Mesenchymal stem cell (in vitro differentiated cells and primary cell): ENCODE measurements around the gene CCNYL1.
"Not testable (repeated sequence)": the region's sequence is repeated elsewhere in the genome, so short reads cannot be mapped to it uniquely, and the experiment has no call there.

Source experiments
- DNase-seq: peaks from one replicate; pipeline ENCODE4 v3.0.0-alpha.2; 2013
- H2AFZ ChIP-seq: one replicate; pipeline ENCODE4 v1.6.1; 2013; ENCODE audit warnings: low read depth, mild to moderate bottlenecking, control low read depth, inconsistent platforms, low read length, moderate library complexity
- H2AK5ac ChIP-seq: 2 replicates; pipeline ENCODE4 v1.6.1; 2013; ENCODE audit warnings: low read length, moderate library complexity, mild to moderate bottlenecking, inconsistent platforms; ENCODE audit not compliant: severe bottlenecking
- H2BK120ac ChIP-seq: one replicate; pipeline ENCODE4 v1.6.1; 2013; ENCODE audit warnings: low read depth, mild to moderate bottlenecking, inconsistent platforms, low read length, moderate library complexity
- H2BK12ac ChIP-seq, 2 experiments: one replicate each; pipeline ENCODE4 v1.6.1; 2013; ENCODE audit warnings: inconsistent platforms in 2 of 2, low read length in 2 of 2, mild to moderate bottlenecking in 2 of 2, moderate library complexity in 2 of 2, control low read depth in 1 of 2
- H2BK15ac ChIP-seq: one replicate; pipeline ENCODE4 v1.6.1; 2013; ENCODE audit warnings: mild to moderate bottlenecking, low read depth, inconsistent platforms; ENCODE audit not compliant: poor library complexity, severe bottlenecking
- H2BK5ac ChIP-seq: 2 replicates; pipeline ENCODE4 v1.6.1; 2013; ENCODE audit warnings: low read depth, mild to moderate bottlenecking, low read length, control low read depth, inconsistent platforms; ENCODE audit not compliant: poor library complexity, severe bottlenecking
- H3K14ac ChIP-seq, 2 experiments: one replicate each; pipeline ENCODE4 v1.6.1; 2013; ENCODE audit warnings: inconsistent platforms in 2 of 2, low read length in 2 of 2, control low read depth in 1 of 2, mild to moderate bottlenecking in 1 of 2, moderate library complexity in 1 of 2
- H3K18ac ChIP-seq, 2 experiments: one replicate each; pipeline ENCODE4 v1.6.1; 2013; ENCODE audit warnings: inconsistent platforms in 2 of 2, low read length in 2 of 2, control low read depth in 1 of 2, low read depth in 1 of 2, mild to moderate bottlenecking in 1 of 2
- H3K23ac ChIP-seq, 2 experiments: one replicate each; pipeline ENCODE4 v1.6.1; 2013; ENCODE audit warnings: inconsistent platforms in 2 of 2, low read length in 2 of 2, mild to moderate bottlenecking in 2 of 2, moderate library complexity in 2 of 2, control low read depth in 1 of 2
- H3K27ac ChIP-seq: 2 replicates; pipeline ENCODE4 v1.5.1; 2013; ENCODE audit warnings: mild to moderate bottlenecking, moderate library complexity, low read length, control low read depth, inconsistent platforms; ENCODE audit not compliant: poor library complexity, severe bottlenecking
- H3K27me3 ChIP-seq, 2 experiments: 2 replicates each; pipeline versions ENCODE4 v1.6.1 to v1.7.0; 2013; ENCODE audit warnings: low read length in 2 of 2, mild to moderate bottlenecking in 2 of 2, moderate library complexity in 2 of 2, control low read depth in 1 of 2, inconsistent platforms in 1 of 2; ENCODE audit not compliant: control insufficient read depth in 1 of 2, insufficient read depth in 1 of 2
- H3K36me3 ChIP-seq, 2 experiments: 2 replicates each; pipeline versions ENCODE4 v1.6.1 to v1.7.0; 2013; ENCODE audit warnings: low read length in 2 of 2, control low read depth in 1 of 2, inconsistent platforms in 1 of 2, low read depth in 1 of 2, mild to moderate bottlenecking in 1 of 2; ENCODE audit not compliant: insufficient read depth in 2 of 2, control insufficient read depth in 1 of 2
- H3K4ac ChIP-seq, 2 experiments: one replicate each; pipeline ENCODE4 v1.6.1; 2013; ENCODE audit warnings: inconsistent platforms in 2 of 2, low read length in 2 of 2, mild to moderate bottlenecking in 2 of 2, moderate library complexity in 2 of 2, control low read depth in 1 of 2, low read depth in 1 of 2
- H3K4me1 ChIP-seq: 2 replicates; pipeline ENCODE4 v1.6.1; 2013; ENCODE audit warnings: low read depth, low read length, control low read depth; ENCODE audit not compliant: control insufficient read depth, insufficient read depth
- H3K4me2 ChIP-seq: 2 replicates; pipeline ENCODE4 v1.6.1; 2013; ENCODE audit warnings: low read length, mild to moderate bottlenecking, inconsistent platforms; ENCODE audit not compliant: poor library complexity, severe bottlenecking
- H3K4me3 ChIP-seq, 2 experiments: 2 replicates each; pipeline versions ENCODE4 v1.5.1 to v1.7.0; 2013; ENCODE audit warnings: low read length in 2 of 2, mild to moderate bottlenecking in 2 of 2, control low read depth in 1 of 2, low read depth in 1 of 2; ENCODE audit not compliant: insufficient read depth in 1 of 2
- H3K79me1 ChIP-seq: replicated peaks from 2 replicates; pipeline ENCODE4 v1.6.1; 2013; ENCODE audit warnings: mild to moderate bottlenecking, control low read depth, low read length, inconsistent platforms; ENCODE audit not compliant: poor library complexity, severe bottlenecking
- H3K9ac ChIP-seq: 2 replicates; pipeline ENCODE4 v1.7.0; 2013; ENCODE audit warnings: mild to moderate bottlenecking, low read length, moderate library complexity
- H3K9me3 ChIP-seq: 2 replicates; pipeline ENCODE4 v1.7.0; 2013; ENCODE audit warnings: mild to moderate bottlenecking, low read length; ENCODE audit not compliant: control insufficient read depth
- H4K8ac ChIP-seq: one replicate; pipeline ENCODE4 v1.6.1; 2013; ENCODE audit warnings: inconsistent platforms, mild to moderate bottlenecking, low read length, moderate library complexity
- H4K91ac ChIP-seq: one replicate; pipeline ENCODE4 v1.6.1; 2013; ENCODE audit warnings: mild to moderate bottlenecking, low read length, inconsistent platforms
- WGBS: methylation state at CpG from one replicate; pipeline ENCODE4 v1.1.7; 2013; ENCODE audit warnings: mixed read lengths; 5-methylcytosine and 5-hydroxymethylcytosine counted together

Gene CCNYL1

DNA sequence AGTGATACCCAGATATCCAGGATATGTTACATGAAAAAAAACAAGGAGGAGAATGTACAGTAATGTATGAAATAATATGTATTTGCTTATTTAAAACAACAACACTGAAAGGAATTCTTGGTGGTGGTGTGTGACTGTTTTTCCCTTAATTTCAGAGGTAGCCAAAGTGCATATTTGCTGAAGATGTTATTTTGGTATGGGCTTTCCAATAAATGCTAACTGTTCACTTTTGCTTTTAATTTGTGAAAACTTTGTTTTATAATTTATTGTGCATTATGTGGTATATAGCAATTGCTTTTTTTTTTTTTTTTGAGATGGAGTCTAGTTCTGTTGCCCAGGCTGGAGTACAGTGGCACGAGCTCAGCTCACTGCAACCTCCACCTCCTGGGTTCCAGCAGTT, 7.6 kb downstream of the CCNYL1 start:
- Histone ChIP-seq H2BK120ac (no peak overlapping the region), H3K18ac (no peak overlapping the region), H2AK5ac (no peak overlapping the region), H2BK5ac (no peak overlapping the region), H3K14ac (no peak overlapping the region), H3K36me3 (no peaks in the 10 kb centered on the region), H3K23ac (no peak overlapping the region), H3K4me3 (no peak overlapping the region), H3K9ac (no peak overlapping the region), H2BK12ac (no peak overlapping the region), H3K4ac (no peak overlapping the region), H3K9me3 (no peaks in the 10 kb centered on the region), H3K79me1 (peaks cover 21% of the 10 kb centered on the region), H3K27me3 (no peaks in the 10 kb centered on the region), H3K4me1 (peaks cover 1% of the 10 kb centered on the region), H3K4me2 (no peak overlapping the region), H2AFZ (no peak overlapping the region), H4K91ac (no peak overlapping the region), H4K8ac (no peak overlapping the region), H3K27ac (no peak overlapping the region), H2BK15ac (no peak overlapping the region)
- WGBS: no CpG with 5 or more reads among the region's 1 CpG
- DNase-seq: no peak

DNA sequence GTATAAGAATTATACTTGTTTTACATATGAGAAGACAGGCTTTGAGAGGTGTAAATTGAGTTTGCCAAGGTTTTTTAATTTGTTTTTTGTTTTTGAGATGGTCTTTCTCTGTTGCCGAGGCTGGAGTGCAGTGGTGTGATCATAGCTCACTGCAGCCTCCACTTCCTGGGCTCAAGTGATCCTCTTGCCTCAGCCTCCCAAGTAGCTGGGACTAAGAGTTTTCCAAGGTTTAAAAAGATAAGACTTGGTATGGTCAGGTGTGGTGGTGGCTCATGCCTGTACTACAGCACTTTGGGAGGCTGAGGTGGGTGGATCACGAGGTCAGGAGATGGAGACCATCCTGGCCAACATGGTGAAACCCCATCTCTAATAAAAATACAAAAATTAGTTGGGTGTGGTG, 8.2 kb downstream of the CCNYL1 start:
- DNase-seq, H3K4me1 ChIP-seq, H3K27me3 ChIP-seq, H3K27ac ChIP-seq, H3K36me3 ChIP-seq, H3K4ac ChIP-seq, H3K4me3 ChIP-seq, H2BK5ac ChIP-seq, H3K9me3 ChIP-seq, H2BK12ac ChIP-seq, H2AFZ ChIP-seq, H4K91ac ChIP-seq, H4K8ac ChIP-seq, H3K23ac ChIP-seq, H2AK5ac ChIP-seq, H3K9ac ChIP-seq, H2BK120ac ChIP-seq, H3K4me2 ChIP-seq, H2BK15ac ChIP-seq, H3K18ac ChIP-seq, H3K14ac ChIP-seq: not testable (repeated sequence)
- 100% methylated on average over 1 of the region's 2 CpGs for WGBS
- peaks cover 19% of the 10 kb centered on the region for H3K79me1 ChIP-seq

DNA sequence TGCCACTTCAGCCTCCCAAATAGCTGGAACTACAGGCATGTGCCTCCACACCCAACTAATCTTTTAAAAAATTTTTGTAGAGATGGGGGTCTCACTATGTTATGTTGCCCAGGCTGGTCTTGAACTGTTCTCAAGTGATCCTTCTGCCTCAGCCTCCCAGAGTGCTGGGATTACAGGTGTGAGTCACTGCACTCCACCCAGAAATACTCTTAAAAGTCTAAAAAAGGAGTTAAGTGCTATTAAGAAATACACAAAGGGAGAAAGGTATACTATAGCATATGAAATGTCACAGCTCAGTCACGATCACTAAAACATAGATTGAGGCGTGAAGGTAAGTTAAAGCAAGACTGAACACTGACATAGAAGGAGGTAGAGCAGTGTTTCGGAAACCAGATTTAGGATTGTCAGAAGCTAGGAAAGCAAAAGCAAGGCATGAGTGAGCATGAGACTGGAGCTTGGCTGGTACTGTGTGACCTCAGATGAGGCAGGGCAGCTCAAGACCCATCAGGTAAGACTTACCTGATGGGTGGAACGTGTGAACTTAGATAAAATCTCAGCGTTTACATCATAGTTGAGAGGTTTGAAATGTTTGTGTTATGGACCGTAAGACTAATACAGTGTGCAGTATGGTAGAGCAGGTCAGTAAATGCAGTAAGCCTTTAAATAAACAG, 9.2 kb downstream of the CCNYL1 start:
- H3K14ac ChIP-seq: no peak overlapping the region
- no peak for DNase-seq
- peaks cover 1% of the 10 kb centered on the region for H3K4me1 ChIP-seq
- H2BK12ac ChIP-seq: no peak overlapping the region
- no peak overlapping the region for H2BK120ac ChIP-seq
- H3K4ac ChIP-seq: no peak overlapping the region
- H4K8ac ChIP-seq: no peak overlapping the region
- H3K18ac ChIP-seq: no peak overlapping the region
- no peak overlapping the region for H2BK5ac ChIP-seq
- H3K4me2 ChIP-seq: no peak overlapping the region
- H3K9ac ChIP-seq: no peak overlapping the region
- H3K79me1 ChIP-seq: peaks cover 19% of the 10 kb centered on the region
- H3K36me3 ChIP-seq: no peaks in the 10 kb centered on the region
- H2AFZ ChIP-seq: no peak overlapping the region
- no peaks in the 10 kb centered on the region for H3K9me3 ChIP-seq
- no peaks in the 10 kb centered on the region for H3K27me3 ChIP-seq
- no peak overlapping the region for H4K91ac ChIP-seq
- H3K4me3 ChIP-seq: no peak overlapping the region
- H3K27ac ChIP-seq: no peak overlapping the region
- no peak overlapping the region for H3K23ac ChIP-seq
- no peak overlapping the region for H2AK5ac ChIP-seq
- no peak overlapping the region for H2BK15ac ChIP-seq
- 94% methylated on average over 6 of the region's 6 CpGs for WGBS

DNA sequence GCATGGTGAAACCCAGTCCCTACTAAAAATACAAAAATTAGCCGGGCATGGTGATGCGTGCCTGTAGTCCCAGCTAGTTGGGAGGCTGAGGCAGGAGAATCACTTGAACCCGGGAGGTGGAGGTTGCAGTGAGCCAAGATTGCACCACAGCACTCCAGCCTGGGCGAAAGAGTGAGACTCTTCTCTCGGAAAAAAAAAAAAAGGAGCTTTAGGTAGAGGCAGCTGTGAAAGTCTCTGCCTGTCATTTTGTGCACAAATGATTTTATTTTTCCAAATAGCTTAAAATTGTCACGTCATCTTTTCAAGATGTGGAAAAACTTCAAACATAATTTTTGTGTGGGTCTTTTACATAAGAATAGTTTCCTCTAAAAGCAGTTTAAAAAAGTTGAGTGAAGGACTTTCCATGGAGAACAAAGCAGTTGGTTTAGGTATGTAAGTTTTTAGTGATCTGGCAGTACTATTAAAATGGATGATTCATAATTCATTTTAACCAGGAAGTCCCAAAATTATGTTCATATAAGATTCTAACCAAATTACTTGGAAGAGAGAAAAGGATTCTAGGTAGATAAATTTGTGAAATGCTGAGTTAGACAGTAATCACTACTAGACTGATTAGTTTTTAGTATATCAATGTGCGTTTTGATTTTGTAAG, 11.5 kb downstream of the CCNYL1 start:
- no peaks in the 10 kb centered on the region for H3K27me3 ChIP-seq
- H3K27ac ChIP-seq: no peak overlapping the region
- H3K23ac ChIP-seq: no peak overlapping the region
- H3K4me2 ChIP-seq: no peak overlapping the region
- no peak overlapping the region for H2AK5ac ChIP-seq
- H4K8ac ChIP-seq: no peak overlapping the region
- H2BK5ac ChIP-seq: no peak overlapping the region
- no peak overlapping the region for H3K4ac ChIP-seq
- H3K18ac ChIP-seq: no peak overlapping the region
- H3K9ac ChIP-seq: no peak overlapping the region
- H3K4me1 ChIP-seq: peaks cover 1% of the 10 kb centered on the region
- H2BK12ac ChIP-seq: no peak overlapping the region
- DNase-seq: no peak
- no peak overlapping the region for H3K4me3 ChIP-seq
- H2BK120ac ChIP-seq: no peak overlapping the region
- no peak overlapping the region for H2BK15ac ChIP-seq
- no peak overlapping the region for H2AFZ ChIP-seq
- no peak overlapping the region for H3K14ac ChIP-seq
- no peaks in the 10 kb centered on the region for H3K36me3 ChIP-seq
- H3K9me3 ChIP-seq: no peaks in the 10 kb centered on the region
- no peak overlapping the region for H4K91ac ChIP-seq
- peaks cover 15% of the 10 kb centered on the region for H3K79me1 ChIP-seq
- 96% methylated on average over 7 of the region's 7 CpGs for WGBS
